ENCODE results near the gene LRRC3C.

DNA sequence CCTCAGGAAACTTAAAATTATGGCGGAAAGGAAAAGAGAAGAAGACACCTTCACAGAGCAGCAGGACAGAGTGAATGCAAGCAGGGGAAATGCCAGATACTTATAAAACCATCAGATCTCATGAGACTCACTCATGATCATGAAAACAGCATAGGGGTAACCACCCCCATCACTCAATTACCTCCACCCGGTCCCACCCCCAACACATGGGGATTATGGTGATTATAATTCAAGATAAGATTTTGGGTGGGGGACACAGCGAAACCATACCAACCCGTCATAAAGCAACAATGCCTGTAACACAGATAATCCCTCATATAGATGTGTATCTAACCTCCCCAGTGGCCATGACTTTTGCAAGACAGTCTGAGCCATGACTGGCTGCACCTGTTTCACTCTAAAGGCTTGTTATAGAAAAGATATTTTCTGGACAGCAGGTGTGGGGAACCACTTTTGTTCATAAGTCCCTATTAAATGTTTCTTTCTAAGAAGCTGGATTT is 28.2 kb downstream of the LRRC3C start:
- TF ChIP-seq POLR2A (IDR thresholded peaks at IDR 0.05; ENCODE audit: low read length) (no peak), GATA1 (IDR thresholded peaks at IDR 0.05; ENCODE audit: low read depth, low read length) (no peak)

Measured in erythroblast (primary cell).